Mesenteric fat pad (tissue), 1 donor: ENCODE data around the gene ZC3H6. TPM values are rescaled to one million over a fixed set of nuclear protein-coding genes. Genes with fewer than 3 reads are reported as not detected.
"Not testable (repeated sequence)": the region's sequence is repeated elsewhere in the genome, so short reads cannot be mapped to it uniquely, and the experiment has no call there.

Experiments used
- DNase-seq: peaks from one replicate; pipeline ENCODE4 v3.0.0-alpha.2; 2020; ENCODE audit warnings: low spot score
- total RNA-seq: library from RNA; stranded (reverse); fragmentation: NEBNext Ultra II Directional; extraction: Animal tissue kit (Norgen Biotek cat#: 25700); gene quantifications from one replicate; pipeline ENCODE4 v1.2.1, GENCODE V29; 2021
- donor health status: DM: yes; HTN: yes; CAD: no.

ZC3H6 gene
- total RNA-seq, 1 donor from 2014 or later: 8.8 TPM

DNA sequence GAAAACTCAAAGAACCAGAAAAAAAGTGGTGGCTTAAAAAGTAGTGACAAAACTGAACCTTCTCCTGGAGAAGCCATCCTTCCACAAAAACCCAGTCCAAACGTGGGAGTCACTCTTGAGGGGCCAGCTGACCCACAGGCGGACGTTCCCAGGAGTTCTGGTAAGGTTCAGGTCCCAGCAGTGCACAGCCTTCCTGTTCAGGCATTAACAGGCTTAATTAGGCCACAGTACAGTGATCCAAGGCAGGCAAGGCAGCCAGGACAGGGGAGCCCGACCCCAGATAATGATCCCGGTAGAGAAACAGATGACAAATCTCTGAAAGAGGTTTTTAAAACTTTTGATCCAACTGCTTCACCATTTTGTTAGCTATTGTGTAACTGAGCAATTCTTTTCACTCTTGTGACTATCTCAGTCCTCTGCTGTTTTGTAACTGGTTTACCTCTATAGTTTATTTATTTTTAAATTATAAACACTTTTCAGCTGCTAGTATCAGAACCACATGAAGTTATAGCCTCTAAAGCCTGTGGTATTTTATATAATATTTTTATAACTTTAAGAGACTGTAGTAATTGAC lies 56.8 kb downstream of the ZC3H6 start:
- DNase-seq: no peak

GRCh38 chr2:112335600-112335999 lies 60.2 kb downstream of the ZC3H6 start:
- DNase-seq: no peak

GRCh38 chr2:112339986-112340385 lies 64.6 kb downstream of the ZC3H6 start:
- no peak for DNase-seq

GRCh38 chr2:112340475-112341267 lies 65.3 kb downstream of the ZC3H6 start:
- no peak for DNase-seq

GRCh38 chr2:112342067-112342550 lies 66.7 kb downstream of the ZC3H6 start:
- DNase-seq: no peak

DNA sequence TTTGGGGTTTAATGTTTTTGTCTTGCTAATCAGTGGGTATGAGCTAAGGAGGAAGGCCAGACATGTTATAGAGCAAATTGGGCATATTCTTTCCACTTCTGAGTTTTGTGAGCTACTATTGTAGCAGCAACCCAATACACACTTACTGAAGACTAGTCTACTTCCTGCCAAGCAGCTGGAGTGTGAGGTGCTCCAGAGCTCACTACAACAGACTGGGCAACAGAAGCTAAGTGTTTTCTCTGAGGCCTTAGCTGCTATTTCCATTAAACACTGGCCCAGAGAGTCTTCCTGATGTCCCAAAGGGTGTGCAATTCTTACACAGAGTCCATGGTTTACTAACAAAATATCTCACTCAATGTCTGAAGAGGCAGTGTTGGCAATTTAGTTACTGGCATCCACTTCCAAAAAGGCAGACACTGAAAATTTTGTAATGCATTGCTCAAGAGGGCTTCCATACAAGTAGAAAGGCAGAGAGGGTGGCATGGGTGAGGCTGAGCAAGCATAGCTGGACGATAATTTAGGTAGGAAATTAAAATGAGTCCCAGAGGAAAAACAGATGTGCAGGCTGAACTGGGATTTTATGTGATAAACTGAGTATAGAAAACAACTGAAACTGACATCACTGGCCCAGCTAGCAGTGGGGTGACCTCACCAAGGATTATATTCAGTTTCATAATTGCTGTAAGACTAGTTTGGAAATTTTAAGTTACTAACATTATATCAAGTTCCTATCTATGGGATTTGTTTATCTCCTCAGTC lies 68.6 kb downstream of the ZC3H6 start:
- DNase-seq: no peak

DNA sequence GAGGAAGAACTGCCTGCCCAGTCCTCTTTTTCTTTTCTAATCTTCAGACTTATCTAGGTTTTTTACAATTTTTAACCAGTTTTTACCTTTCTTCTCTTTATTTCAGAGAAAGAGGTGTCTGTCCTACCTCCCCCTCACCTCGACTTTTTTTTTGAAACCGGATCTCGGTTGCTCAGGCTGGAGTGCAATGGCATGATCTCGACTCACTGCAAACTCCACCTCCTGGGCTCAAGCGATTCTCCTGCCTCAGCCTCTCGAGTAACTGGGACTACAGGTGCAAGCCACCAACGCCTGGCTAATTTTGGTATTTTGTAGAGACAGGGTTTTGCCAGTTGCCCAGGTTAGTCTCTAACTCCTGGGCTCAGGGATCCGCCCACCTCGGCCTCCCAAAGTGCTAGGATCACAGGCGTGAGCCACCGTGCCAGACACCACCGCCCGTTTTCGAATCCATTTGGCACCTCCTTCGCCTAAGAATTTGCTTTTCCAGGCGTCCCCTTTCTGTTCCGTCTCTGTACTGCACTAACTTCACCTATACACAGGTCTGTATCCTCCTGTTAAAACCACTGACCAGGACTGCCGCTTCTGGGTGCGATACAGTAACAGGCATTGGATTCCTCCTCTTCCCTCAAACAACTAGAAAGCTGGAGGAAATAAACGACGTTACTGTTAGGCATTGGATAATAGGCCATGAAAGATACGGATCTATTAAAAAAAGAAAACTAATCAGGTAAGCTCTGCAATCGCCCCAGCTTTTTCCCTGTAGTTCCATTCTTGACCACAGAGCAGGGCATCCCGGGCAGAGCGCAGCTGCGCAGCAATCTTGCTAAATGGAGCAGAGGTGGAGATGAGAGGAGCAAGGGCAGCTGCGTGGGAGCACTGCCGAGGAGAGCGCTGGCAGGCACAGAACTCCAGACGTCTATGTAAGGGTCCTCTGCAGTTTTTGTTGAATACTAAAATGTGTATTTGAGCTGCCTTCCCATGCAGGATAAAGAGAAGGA lies 69.9 kb downstream of the ZC3H6 start:
- no peak for DNase-seq

- not testable (repeated sequence) for DNase-seq
Observed at GRCh38 chr2:112352292-112352691, 76.9 kb downstream of the ZC3H6 start.

- not testable (repeated sequence) for DNase-seq
Observed at GRCh38 chr2:112352809-112353603, 77.6 kb downstream of the ZC3H6 start.

- DNase-seq: not testable (repeated sequence)
Observed at GRCh38 chr2:112354335-112354734, 78.9 kb downstream of the ZC3H6 start.

DNA sequence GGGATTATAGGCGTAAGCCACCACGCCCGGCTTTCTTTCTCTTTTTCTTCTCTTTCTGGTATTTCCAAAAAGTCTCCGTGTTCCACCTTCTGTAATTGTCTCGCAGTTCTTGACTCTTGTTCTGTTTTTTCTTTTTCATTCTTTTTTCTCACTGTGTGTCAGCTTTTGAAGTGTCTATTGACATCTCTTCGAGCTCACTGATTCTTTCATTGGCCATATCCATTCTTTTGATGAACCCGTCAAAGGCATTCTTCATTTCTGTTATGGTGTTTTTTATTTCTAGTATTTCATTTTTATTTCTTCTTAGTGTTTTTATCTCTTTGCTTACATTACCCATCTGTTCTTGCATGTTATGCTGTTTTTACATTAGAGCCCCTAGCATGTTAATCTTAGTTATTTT lies 84.7 kb downstream of the ZC3H6 start:
- not testable (repeated sequence) for DNase-seq

Other genes with a start within 250 kb of the ZC3H6 start
- gene TMEM87B, start 220.3 kb upstream of the ZC3H6 start, total RNA-seq: 25.2 TPM
- gene FBLN7, start 137.2 kb upstream of the ZC3H6 start, total RNA-seq: 5.3 TPM
- gene ZC3H8, start 20.6 kb upstream of the ZC3H6 start, total RNA-seq: 5.3 TPM
- 21.6 TPM for gene RGPD8, start 158.0 kb downstream of the ZC3H6 start, total RNA-seq
- 40.0 TPM for gene TTL, start 206.6 kb downstream of the ZC3H6 start, total RNA-seq